ENCODE measurements around the gene SLC45A1.

- TF ChIP-seq CTCF (IDR thresholded peaks at IDR 0.05) (no peak), EZH2 (IDR thresholded peaks at IDR 0.05; ENCODE audit: borderline replicate concordance, insufficient read depth, low read depth, low read length, poor library complexity, severe bottlenecking) (no peak)
Measured at GRCh38 chr1:8386247-8386646, 68.3 kb downstream of the SLC45A1 start.
